CD4-positive, alpha-beta T cell (primary cell): Measurements from ENCODE around the gene HM13. TPM values are rescaled to one million over a fixed set of nuclear protein-coding genes. Genes with fewer than 3 reads are reported as not detected.
"Not testable (repeated sequence)": the region's sequence is repeated elsewhere in the genome, so short reads cannot be mapped to it uniquely, and the experiment has no call there.

Source experiments
- ATAC-seq: fragments of 200-7000 bp; cut with Tn5 transposase; one replicate; pipeline ENCODE4 v1.10.0; 2022; ENCODE audit warnings: mild to moderate bottlenecking; ENCODE audit not compliant: poor library complexity
- CTCF ChIA-PET: fragments of 350-600 bp; sonication (Branson Sonifier 250); formaldehyde crosslinking; loops from one replicate; lab custom pipeline; 2021; ENCODE audit warnings: antibody characterized with exemption, inconsistent platforms; lab: Charles Lee
- POLR2A ChIA-PET: fragments of 350-600 bp; sonication (Branson Sonifier 250); formaldehyde crosslinking; loops from one replicate; lab custom pipeline; 2021; ENCODE audit warnings: antibody characterized with exemption, inconsistent platforms; lab: Charles Lee
- DNase-seq, 14 experiments: peaks; one replicate each; pipeline ENCODE4 v3.0.0-alpha.2; 2013 to 2020; ENCODE audit warnings: mixed read lengths in 2 of 14
- H3K27ac ChIP-seq, 2 donors: one replicate each; pipeline versions ENCODE4 v1.5.1 to v1.7.0; 2013; ENCODE audit warnings: low read length in 2 of 2, low read depth in 1 of 2, mild to moderate bottlenecking in 1 of 2
- H3K27me3 ChIP-seq, 2 experiments: 1 replicate in 1 of 2; 2 replicates in 1 of 2; pipeline versions ENCODE4 v1.6.1 to v1.7.0; 2013; ENCODE audit warnings: low read length in 2 of 2, control low read depth in 1 of 2, mild to moderate bottlenecking in 1 of 2, moderate library complexity in 1 of 2; ENCODE audit not compliant: insufficient read depth in 2 of 2, control insufficient read depth in 1 of 2
- H3K36me3 ChIP-seq: one replicate; pipeline ENCODE4 v1.6.1; 2013; ENCODE audit warnings: low read length, control low read depth; ENCODE audit not compliant: insufficient read depth
- H3K4me1 ChIP-seq: one replicate; pipeline ENCODE4 v1.6.1; 2013; ENCODE audit warnings: low read length, control low read depth; ENCODE audit not compliant: insufficient read depth
- H3K4me3 ChIP-seq: one replicate; pipeline ENCODE4 v1.5.1; 2013; ENCODE audit warnings: mild to moderate bottlenecking, low read length, moderate library complexity
- H3K9me3 ChIP-seq, 2 experiments: 1 replicate in 1 of 2; 2 replicates in 1 of 2; pipeline versions ENCODE4 v1.6.1 to v1.7.0; 2013; ENCODE audit warnings: low read length in 2 of 2, mild to moderate bottlenecking in 2 of 2, control low read depth in 1 of 2, moderate library complexity in 1 of 2; ENCODE audit not compliant: control insufficient read depth in 1 of 2, insufficient read depth in 1 of 2
- H3K27ac Mint-ChIP-seq: one replicate; pipeline ENCODE4 v1.8.0; 2020; ENCODE audit warnings: mixed read lengths
- H3K27me3 Mint-ChIP-seq: one replicate; pipeline ENCODE4 v1.8.0; 2021; ENCODE audit warnings: mixed read lengths
- H3K36me3 Mint-ChIP-seq: one replicate; pipeline ENCODE4 v1.8.0; 2021; ENCODE audit warnings: low read depth, mixed read lengths
- H3K4me1 Mint-ChIP-seq: one replicate; pipeline ENCODE4 v1.8.0; 2021; ENCODE audit warnings: low read depth, mixed read lengths
- H3K4me3 Mint-ChIP-seq: one replicate; pipeline ENCODE4 v1.8.0; 2020; ENCODE audit warnings: mild to moderate bottlenecking, mixed read lengths
- H3K9me3 Mint-ChIP-seq: one replicate; pipeline ENCODE4 v1.8.0; 2020; ENCODE audit warnings: mixed read lengths
- CTCF ChIP-seq: fragments of 200-600 bp; IDR thresholded peaks from one replicate; pipeline ENCODE4 v1.8.0; 2022; ENCODE audit warnings: antibody characterized with exemption, mild to moderate bottlenecking
- intact Hi-C, 2 experiments: fragments of 100-400 bp; cut with DNase I in 1 of 2; cut with micrococcal nuclease in 1 of 2; formaldehyde crosslinking; loops; one replicate each; pipeline versions ENCODE4 v1.15.1 to v1.9.0; 2023 to 2025; cut with DNase I, micrococcal nuclease
- total RNA-seq, 174 experiments: library from RNA in 2 of 174; stranded (reverse) in 2 of 174; gene quantifications; one replicate each; pipeline ENCODE4 v1.2.3 and lab custom pipeline; 2021 to 2026

HM13 gene
- total RNA-seq, 2 experiments from 2014 or later = 97.8 to 113 TPM

DNA sequence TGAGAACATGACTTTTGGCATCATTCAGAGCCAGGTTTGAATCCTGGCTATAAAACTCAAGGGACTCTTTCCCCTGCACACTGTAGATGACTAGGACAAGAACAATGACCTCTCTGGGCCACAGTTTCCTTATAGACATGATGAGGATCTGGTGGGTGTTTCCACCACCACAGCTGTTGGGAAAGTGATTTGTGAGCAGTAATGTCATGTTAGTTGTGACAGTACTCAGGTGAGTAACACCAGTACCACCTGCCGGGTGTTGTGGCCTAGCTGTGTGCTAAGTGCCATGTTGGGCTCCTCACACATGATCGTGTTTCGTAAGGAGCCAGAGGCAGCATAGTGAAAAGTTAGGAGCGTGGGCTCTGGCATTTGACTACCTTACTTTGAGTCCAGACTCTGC lies 24.1 kb downstream of the HM13 start:
- intact Hi-C loops = no loop called here
- peaks cover 10% of the 10 kb centered on the region for H3K4me1 ChIP-seq
- CTCF ChIA-PET = interaction anchor here (0.9 to 1.2 kb wide), 3 partner anchors 22 to 74 kb away, joined by 3 to 5 read pairs (median 3); no protein-coding TSS in a partner anchor
- H3K9me3 ChIP-seq = no peaks in the 10 kb centered on the region
- ATAC-seq = no peak
- no peak for DNase-seq
- H3K36me3 ChIP-seq = peaks cover 84% of the 10 kb centered on the region
- H3K27ac Mint-ChIP-seq = peak overlapping the region; percentile 46
- peaks cover 8% of the 10 kb centered on the region for H3K4me1 Mint-ChIP-seq
- H3K27ac ChIP-seq = no peak overlapping the region
- POLR2A ChIA-PET = no interaction called here
- H3K9me3 Mint-ChIP-seq = no peaks in the 10 kb centered on the region
- no peak overlapping the region for H3K4me3 Mint-ChIP-seq
- H3K27me3 Mint-ChIP-seq = no peaks in the 10 kb centered on the region
- H3K27me3 ChIP-seq = no peaks in the 10 kb centered on the region
- no peak for TF ChIP-seq CTCF
- H3K4me3 ChIP-seq = no peak overlapping the region
- H3K36me3 Mint-ChIP-seq = peaks cover 91% of the 10 kb centered on the region

- ATAC-seq, H3K9me3 Mint-ChIP-seq, intact Hi-C loops, POLR2A ChIA-PET, H3K4me1 Mint-ChIP-seq, DNase-seq, H3K27ac ChIP-seq, H3K9me3 ChIP-seq, H3K27me3 Mint-ChIP-seq, CTCF ChIA-PET, H3K4me3 Mint-ChIP-seq, H3K4me3 ChIP-seq, H3K27me3 ChIP-seq, H3K27ac Mint-ChIP-seq: not testable (repeated sequence)
- Histone ChIP-seq H3K4me1 (peaks cover 10% of the 10 kb centered on the region), H3K36me3 (peaks cover 79% of the 10 kb centered on the region)
- H3K36me3 Mint-ChIP-seq = peaks cover 87% of the 10 kb centered on the region
These were observed 25.4 kb downstream of the HM13 start for GRCh38 chr20:31539636-31540035.

GRCh38 chr20:31540406-31540805 lies 26.2 kb downstream of the HM13 start:
- ATAC-seq (no peak), DNase-seq (no peak)
- TF ChIP-seq CTCF = no peak
- POLR2A ChIA-PET = no interaction called here
- intact Hi-C loops = no loop called here
- no peak overlapping the region for H3K27ac ChIP-seq
- peaks cover 72% of the 10 kb centered on the region for H3K36me3 ChIP-seq
- Mint-ChIP-seq H3K27ac (no peak overlapping the region), H3K27me3 (no peaks in the 10 kb centered on the region), H3K9me3 (no peaks in the 10 kb centered on the region), H3K4me3 (no peak overlapping the region), H3K4me1 (peaks cover 8% of the 10 kb centered on the region), H3K36me3 (peaks cover 86% of the 10 kb centered on the region)
- H3K9me3 ChIP-seq = no peaks in the 10 kb centered on the region
- CTCF ChIA-PET = no interaction called here
- no peaks in the 10 kb centered on the region for H3K27me3 ChIP-seq
- peaks cover 10% of the 10 kb centered on the region for H3K4me1 ChIP-seq
- H3K4me3 ChIP-seq = no peak overlapping the region

DNA sequence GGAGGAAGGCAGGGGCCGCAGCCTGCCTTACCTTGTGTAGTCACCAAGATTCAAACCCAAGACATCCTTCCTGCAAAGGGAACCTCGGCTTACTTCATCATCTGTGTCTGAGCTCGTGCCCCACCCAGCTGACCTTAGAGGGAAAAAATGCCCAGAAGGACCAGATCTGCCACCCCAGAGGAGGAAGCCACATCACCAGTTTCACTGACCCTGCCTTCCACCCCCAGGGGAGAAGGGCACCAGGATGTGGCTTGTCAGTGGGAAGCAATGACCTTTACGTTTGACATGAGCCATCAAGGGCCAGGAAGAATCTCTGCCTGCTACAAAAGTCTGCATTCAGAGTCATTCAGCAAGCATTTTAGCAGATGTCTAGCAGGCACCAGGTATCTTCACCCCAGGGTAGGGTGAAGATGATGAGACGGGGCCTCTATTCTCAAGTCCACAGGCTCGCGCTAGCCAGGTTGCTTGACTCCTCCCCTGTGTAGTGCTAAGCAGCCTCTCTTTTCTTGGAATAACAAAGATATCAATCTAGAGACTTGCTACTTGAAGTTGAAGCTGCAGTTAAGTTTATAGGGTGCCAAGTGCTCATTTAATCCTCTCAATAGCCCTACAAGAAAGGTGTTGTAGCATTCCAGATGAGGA lies 28.1 kb downstream of the HM13 start:
- Histone ChIP-seq H3K36me3 (peaks cover 59% of the 10 kb centered on the region), H3K27ac (no peak overlapping the region), H3K4me3 (no peak overlapping the region), H3K27me3 (no peaks in the 10 kb centered on the region), H3K9me3 (no peaks in the 10 kb centered on the region), H3K4me1 (peaks cover 16% of the 10 kb centered on the region)
- Mint-ChIP-seq H3K4me1 (peaks cover 14% of the 10 kb centered on the region), H3K27me3 (no peaks in the 10 kb centered on the region), H3K4me3 (no peak overlapping the region), H3K9me3 (no peaks in the 10 kb centered on the region), H3K36me3 (peaks cover 85% of the 10 kb centered on the region), H3K27ac (peak overlapping the region; percentile 63)
- no peak for TF ChIP-seq CTCF
- CTCF ChIA-PET = interaction anchor here (1.6 to 2.4 kb wide), 2 partner anchors 12 to 70 kb away, joined by 5 to 8 read pairs; no protein-coding TSS in a partner anchor
- intact Hi-C loops = no loop called here
- POLR2A ChIA-PET = no interaction called here
- ATAC-seq (no peak), DNase-seq (no peak)
